Activated CD8-positive, alpha-beta T cell treated with anti-CD3 and anti-CD28 coated beads, Interleukin-2, amount 10 ng/mL, durations not matched to agents 7 days and 5 days (primary cell): ENCODE measurements around the gene PLEKHN1. TPM values are rescaled to one million over a fixed set of nuclear protein-coding genes. Genes with fewer than 3 reads are reported as not detected.
"Not testable (repeated sequence)": the region's sequence is repeated elsewhere in the genome, so short reads cannot be mapped to it uniquely, and the experiment has no call there.

Experiments used
- ATAC-seq: fragments of 150-1000 bp; cut with Tn5 transposase; one replicate; pipeline ENCODE4 v1.10.0; 2021; ENCODE audit warnings: moderate library complexity
- CTCF ChIA-PET: fragments of 350-600 bp; sonication (Branson Sonifier 250); formaldehyde crosslinking; loops from one replicate; lab custom pipeline; 2021; ENCODE audit warnings: antibody characterized with exemption; lab: Charles Lee
- POLR2A ChIA-PET: fragments of 350-600 bp; sonication (Branson Sonifier 250); formaldehyde crosslinking; loops from one replicate; lab custom pipeline; 2021; ENCODE audit warnings: antibody characterized with exemption; lab: Charles Lee
- DNase-seq: peaks from one replicate; pipeline ENCODE4 v3.0.0-alpha.2; 2020
- H3K27ac Mint-ChIP-seq: one replicate; pipeline ENCODE4 v1.8.0; 2021; ENCODE audit warnings: mild to moderate bottlenecking, mixed read lengths
- H3K27me3 Mint-ChIP-seq: one replicate; pipeline ENCODE4 v1.8.0; 2021; ENCODE audit warnings: low read depth, mixed read lengths
- H3K36me3 Mint-ChIP-seq: one replicate; pipeline ENCODE4 v1.8.0; 2021; ENCODE audit warnings: low read depth, mixed read lengths
- H3K4me1 Mint-ChIP-seq: one replicate; pipeline ENCODE4 v1.8.0; 2021; ENCODE audit warnings: low read depth, mixed read lengths
- H3K4me3 Mint-ChIP-seq: one replicate; pipeline ENCODE4 v1.8.0; 2021; ENCODE audit warnings: mild to moderate bottlenecking, mixed read lengths
- H3K9me3 Mint-ChIP-seq: one replicate; pipeline ENCODE4 v1.8.0; 2022; ENCODE audit warnings: mixed read lengths; ENCODE audit not compliant: insufficient read depth
- total RNA-seq, 2 experiments: library from RNA; stranded (reverse); gene quantifications; one replicate each; pipeline ENCODE4 v1.2.3, GENCODE V29; 2021

PLEKHN1 gene
- total RNA-seq, 2 experiments from 2014 or later: 1.7 to 2.2 TPM

DNA sequence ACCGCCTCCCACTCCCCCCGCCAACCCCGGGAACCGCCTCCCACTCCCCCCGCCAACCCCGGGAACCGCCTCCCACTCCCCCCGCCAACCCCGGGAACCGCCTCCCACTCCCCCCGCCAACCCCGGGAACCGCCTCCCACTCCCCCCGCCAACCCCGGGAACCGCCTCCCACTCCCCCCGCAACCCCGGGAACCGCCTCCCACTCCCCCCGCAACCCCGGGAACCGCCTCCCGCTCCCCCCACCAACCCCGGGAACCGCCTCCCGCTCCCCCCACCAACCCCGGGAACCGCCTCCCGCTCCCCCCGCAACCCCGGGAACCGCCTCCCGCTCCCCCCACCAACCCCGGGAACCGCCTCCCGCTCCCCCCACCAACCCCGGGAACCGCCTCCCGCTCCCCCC, 10.5 kb downstream of the PLEKHN1 start:
- not testable (repeated sequence) for DNase-seq, H3K27ac Mint-ChIP-seq, H3K9me3 Mint-ChIP-seq, H3K4me3 Mint-ChIP-seq, H3K36me3 Mint-ChIP-seq, ATAC-seq, H3K27me3 Mint-ChIP-seq
- ChIA-PET CTCF (interaction anchor here (1.0 to 1.8 kb wide), 3 partner anchors 10 to 107 kb away, joined by 4 to 5 read pairs (median 5); partner anchors contain the start of gene PLEKHN1), POLR2A (interaction anchor here (1.2 kb wide), 1 partner anchor 10 kb away, joined by 4 read pairs; the partner anchor contains the start of gene PLEKHN1)
- H3K4me1 Mint-ChIP-seq: peaks cover 13% of the 10 kb centered on the region

DNA sequence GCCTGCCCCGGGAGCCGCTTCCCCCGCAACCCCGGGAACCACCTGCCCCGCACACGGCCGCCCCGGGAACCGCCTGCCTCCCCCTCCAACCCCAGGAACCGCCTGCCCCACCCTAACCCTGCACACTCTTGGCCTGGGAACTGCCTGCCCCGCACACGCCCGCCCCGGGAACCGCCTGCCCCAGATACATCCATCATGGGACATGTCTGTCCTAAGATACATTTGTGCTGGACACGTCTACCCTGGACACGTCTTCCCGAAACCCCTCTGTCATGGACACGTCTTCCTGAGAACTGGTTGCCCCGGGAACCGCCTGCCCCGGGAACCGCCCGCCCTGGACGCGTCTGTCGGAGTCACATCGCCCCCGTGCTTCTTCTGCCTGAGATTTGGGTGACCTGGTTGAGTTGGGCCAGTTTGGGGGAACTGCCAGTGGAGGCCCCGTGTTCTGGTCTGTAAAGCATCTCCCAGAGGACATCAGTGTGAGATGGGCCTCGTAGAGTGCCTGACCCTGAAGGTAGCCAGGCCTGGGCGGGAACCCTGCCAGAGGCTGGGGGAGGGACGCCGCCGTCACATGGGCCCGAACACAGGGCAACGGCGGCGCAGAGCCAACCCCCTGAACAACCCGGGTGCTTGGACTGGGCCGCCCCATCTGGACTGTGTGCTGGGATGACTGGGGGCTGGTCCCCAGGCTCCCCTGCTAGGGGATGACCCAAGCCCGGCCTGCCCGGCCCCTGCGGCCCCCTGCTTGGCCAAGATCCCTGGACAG, 12.0 kb downstream of the PLEKHN1 start:
- H3K9me3 Mint-ChIP-seq: peaks cover 4% of the 10 kb centered on the region
- DNase-seq (no peak), ATAC-seq (no peak)
- CTCF ChIA-PET: no interaction called here
- no peak overlapping the region for H3K27ac Mint-ChIP-seq
- H3K4me1 Mint-ChIP-seq: peaks cover 13% of the 10 kb centered on the region
- peaks cover 3% of the 10 kb centered on the region for H3K36me3 Mint-ChIP-seq
- POLR2A ChIA-PET: no interaction called here
- H3K27me3 Mint-ChIP-seq: peaks cover 4% of the 10 kb centered on the region
- H3K4me3 Mint-ChIP-seq: no peak overlapping the region

DNA sequence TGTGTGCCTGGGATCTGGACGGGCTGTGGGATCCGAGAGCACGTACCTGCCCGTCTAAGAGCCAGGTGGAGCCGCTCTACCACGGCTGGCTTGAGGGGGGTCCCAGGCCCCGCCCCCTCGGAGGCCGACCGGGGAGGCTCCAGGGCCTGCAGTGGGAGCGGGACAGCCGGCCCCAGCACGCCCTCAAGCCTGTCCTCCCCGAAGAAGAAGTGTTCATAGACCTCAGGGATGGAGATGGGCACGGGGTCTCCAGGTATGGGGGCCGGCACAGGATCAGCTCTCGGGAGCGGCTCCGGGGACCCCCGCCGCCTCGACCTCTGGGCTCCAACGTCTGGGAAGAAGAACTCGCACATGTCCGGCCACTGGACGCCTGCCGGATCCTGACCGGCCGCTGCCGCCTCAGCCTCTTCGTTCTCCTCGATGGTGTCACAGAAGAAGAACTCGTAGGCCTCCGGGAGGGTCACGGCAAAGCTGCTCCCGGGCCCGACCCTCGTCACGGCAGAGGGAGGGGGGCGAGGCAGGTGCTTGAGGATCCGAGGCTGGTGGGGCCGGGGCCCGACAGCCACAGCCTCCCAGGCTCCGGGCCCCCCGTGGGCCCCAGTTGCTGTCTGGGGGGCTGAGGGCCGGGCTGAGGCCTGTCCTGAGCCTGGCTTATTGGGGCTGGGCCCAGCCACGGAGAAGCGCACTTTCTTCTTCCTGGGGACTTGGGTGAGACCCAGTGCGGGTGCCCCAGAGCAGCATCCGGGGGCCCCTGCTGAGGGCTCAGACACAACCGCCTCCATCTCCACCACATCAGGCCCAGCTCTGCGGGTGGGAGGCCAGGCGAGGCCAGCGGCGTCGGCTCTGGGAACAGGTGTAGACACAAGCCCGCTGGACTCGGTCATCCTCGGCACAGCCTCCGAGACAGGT, 12.8 kb downstream of the PLEKHN1 start:
- H3K27ac Mint-ChIP-seq: no peak overlapping the region
- H3K27me3 Mint-ChIP-seq: peaks cover 4% of the 10 kb centered on the region
- ChIA-PET POLR2A (no interaction called here), CTCF (no interaction called here)
- no peak overlapping the region for H3K4me3 Mint-ChIP-seq
- H3K9me3 Mint-ChIP-seq: peaks cover 4% of the 10 kb centered on the region
- ATAC-seq (no peak), DNase-seq (no peak)
- peaks cover 3% of the 10 kb centered on the region for H3K36me3 Mint-ChIP-seq
- H3K4me1 Mint-ChIP-seq: peaks cover 13% of the 10 kb centered on the region

DNA sequence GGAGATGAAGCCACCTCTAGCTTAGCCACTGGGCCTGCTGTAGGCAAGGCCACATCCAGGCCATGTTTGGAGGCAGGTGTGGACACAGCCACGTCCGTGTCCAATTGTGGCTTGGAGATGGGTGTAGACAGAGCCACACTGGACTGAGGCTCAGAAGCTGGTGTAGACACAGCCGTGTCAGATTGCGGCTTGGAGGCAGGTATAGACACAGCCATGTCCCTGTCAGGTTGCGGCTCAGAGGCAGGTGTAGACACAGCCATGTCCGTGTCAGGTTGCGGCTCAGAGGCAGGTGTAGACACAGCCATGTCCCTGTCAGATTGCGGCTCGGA, 13.4 kb downstream of the PLEKHN1 start:
- peaks cover 13% of the 10 kb centered on the region for H3K4me1 Mint-ChIP-seq
- peaks cover 4% of the 10 kb centered on the region for H3K9me3 Mint-ChIP-seq
- peaks cover 4% of the 10 kb centered on the region for H3K27me3 Mint-ChIP-seq
- ChIA-PET CTCF (no interaction called here), POLR2A (no interaction called here)
- no peak overlapping the region for H3K4me3 Mint-ChIP-seq
- no peak for DNase-seq
- no peak overlapping the region for H3K27ac Mint-ChIP-seq
- peaks cover 3% of the 10 kb centered on the region for H3K36me3 Mint-ChIP-seq
- ATAC-seq: no peak

DNA sequence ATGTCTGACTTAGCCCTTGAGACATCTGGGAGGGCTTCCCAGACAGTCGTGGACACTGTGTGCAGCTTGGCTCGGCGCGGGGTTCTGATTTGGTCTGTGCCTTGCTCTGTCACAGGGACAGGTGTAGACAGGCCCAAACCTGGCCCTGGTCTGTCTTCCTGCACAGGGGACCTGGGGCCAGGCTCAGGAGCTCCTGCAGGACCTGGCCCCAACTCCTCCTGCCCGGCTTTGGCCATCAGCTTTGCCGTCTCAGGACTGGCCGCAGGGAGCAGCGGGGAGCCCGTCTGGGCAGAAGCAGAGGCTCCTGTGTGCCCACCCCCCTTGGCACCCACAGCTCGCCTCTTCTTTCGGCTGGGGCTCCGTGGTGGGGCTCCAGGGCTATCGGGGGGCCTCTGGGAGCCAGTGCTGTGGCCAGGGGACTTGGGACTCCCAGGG, 13.9 kb downstream of the PLEKHN1 start:
- CTCF ChIA-PET: interaction anchor here (1.9 kb wide), 1 partner anchor 84 kb away, joined by 11 read pairs; no protein-coding TSS in a partner anchor
- POLR2A ChIA-PET: no interaction called here
- Mint-ChIP-seq H3K27ac (no peak overlapping the region), H3K9me3 (peaks cover 4% of the 10 kb centered on the region), H3K4me3 (no peak overlapping the region), H3K27me3 (peaks cover 5% of the 10 kb centered on the region), H3K36me3 (peaks cover 3% of the 10 kb centered on the region), H3K4me1 (peaks cover 13% of the 10 kb centered on the region)
- no peak for ATAC-seq
- DNase-seq: no peak

DNA sequence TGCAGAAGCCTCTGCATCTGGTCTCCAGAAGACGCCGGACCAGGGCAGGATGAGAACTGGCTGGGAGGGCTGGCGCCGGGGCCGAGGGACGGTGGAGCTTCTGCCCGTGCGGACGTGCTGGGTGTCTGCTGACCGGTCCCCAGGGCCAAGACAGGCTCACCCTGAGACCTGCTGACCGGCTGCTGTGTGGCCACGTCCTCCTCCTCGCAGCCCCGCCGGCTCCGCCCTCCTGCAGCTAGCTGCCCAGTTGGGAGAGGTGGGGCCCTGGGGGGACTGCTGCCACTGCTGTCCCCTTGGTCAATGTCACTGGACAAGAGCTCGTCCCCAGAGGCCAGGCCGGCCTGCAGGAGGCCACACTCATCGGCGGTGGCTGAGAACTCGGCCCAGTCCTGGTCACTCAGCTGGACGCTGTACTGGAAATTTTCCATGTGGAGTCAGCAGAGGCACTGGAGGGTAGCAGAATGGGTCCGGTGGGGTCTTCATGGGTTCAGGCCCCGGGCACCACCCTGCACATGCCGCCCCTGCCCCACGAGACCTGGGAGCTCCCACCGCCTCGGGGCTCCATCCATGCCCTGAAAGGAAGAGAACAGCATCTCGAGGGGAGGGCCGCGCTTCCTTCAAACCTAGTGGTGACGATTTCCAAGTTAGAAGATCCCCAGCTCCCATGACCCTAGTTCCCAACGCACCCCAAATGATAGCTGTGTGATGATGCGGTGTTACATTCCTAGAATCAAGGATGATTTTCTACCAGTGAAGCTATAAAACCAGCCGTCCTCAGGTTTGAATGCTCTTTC, 14.5 kb downstream of the PLEKHN1 start:
- Mint-ChIP-seq H3K36me3 (peaks cover 3% of the 10 kb centered on the region), H3K27me3 (peaks cover 8% of the 10 kb centered on the region)

DNA sequence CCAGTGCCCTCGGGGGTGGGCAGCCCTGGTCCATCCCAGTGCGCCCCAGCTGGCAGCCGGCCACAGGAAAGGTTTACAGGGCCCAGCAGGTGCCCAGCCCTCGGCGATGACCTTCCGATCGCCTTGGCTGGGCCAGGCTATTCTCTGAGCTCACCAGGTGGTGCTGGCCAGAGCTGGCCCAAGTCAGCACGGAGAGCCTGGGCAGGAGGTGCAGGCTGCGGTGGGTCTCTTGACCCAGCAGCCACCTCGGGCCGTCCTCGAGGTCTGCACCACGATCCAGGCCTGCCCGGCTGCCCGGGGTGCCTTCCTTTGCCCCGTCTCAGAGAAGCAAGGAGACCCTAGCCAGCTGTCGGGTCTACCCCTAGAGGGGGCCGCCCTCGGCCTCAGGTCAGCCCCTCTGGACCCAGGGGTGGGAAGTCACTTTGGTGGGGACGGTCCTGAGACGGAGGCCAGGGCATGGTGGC, 15.2 kb downstream of the PLEKHN1 start:
- Mint-ChIP-seq H3K4me1 (peaks cover 5% of the 10 kb centered on the region), H3K27me3 (peaks cover 10% of the 10 kb centered on the region), H3K36me3 (peaks cover 3% of the 10 kb centered on the region), H3K9me3 (peaks cover 4% of the 10 kb centered on the region), H3K4me3 (no peak overlapping the region), H3K27ac (no peak overlapping the region)
- POLR2A ChIA-PET: no interaction called here
- ATAC-seq: no peak
- DNase-seq: no peak
- CTCF ChIA-PET: interaction anchor here (0.8 to 1.9 kb wide), 3 partner anchors 12 to 83 kb away, joined by 3 to 11 read pairs (median 3); no protein-coding TSS in a partner anchor

More for the DNA sequence above, 14.5 kb downstream of the PLEKHN1 start:
- ATAC-seq (no peak), DNase-seq (no peak)
- Mint-ChIP-seq H3K27ac (no peak overlapping the region), H3K4me3 (no peak overlapping the region), H3K9me3 (peaks cover 4% of the 10 kb centered on the region), H3K4me1 (peaks cover 10% of the 10 kb centered on the region)
- CTCF ChIA-PET: interaction anchor here (0.8 to 1.9 kb wide), 3 partner anchors 13 to 83 kb away, joined by 3 to 11 read pairs (median 3); no protein-coding TSS in a partner anchor
- POLR2A ChIA-PET: no interaction called here

DNA sequence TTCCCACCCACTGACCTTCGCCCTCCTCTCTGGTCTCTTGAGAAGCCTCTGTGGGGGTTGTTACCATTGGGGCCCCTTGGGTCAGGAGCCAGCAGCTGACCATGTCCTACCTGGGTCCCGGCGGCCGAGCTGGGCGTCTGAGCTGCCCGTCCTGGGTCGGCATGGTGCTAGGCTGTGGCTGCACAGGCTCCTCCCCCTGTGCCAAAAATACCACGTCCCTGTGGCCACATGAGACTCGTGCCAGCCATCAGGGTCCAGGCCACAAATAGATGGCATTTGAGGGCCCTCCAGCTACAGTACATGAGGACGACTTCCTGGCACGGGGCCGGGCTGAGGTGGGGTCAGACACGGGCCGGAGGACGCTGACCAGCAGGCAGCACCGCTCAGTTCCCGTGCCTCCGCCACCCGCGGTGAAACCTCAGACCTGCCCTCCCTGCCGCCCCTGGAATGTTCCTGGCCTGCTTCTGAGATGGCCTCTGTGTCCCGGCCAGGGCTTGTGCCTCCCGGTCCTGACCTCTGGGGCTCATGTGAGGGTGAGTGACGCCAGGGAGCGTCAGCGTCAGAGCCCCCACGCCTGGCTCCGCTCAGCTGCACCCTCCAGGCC, 15.8 kb downstream of the PLEKHN1 start, which contains the start of gene PERM1:
Gene PERM1 (minus strand): TSS at position 139 of the 604 bp plus-strand sequence. CDS start 1,064 bp downstream, outside the sequence.
- Mint-ChIP-seq H3K4me1 (peaks cover 5% of the 10 kb centered on the region), H3K4me3 (no peak within 1 kb of the TSS), H3K27me3 (peaks cover 12% of the 10 kb centered on the region), H3K27ac (no peak within 1 kb of the TSS), H3K36me3 (peaks cover 3% of the 10 kb centered on the region), H3K9me3 (peaks cover 4% of the 10 kb centered on the region)
- ChIA-PET CTCF (interaction anchor here (1.9 to 4.1 kb wide), 3 partner anchors 12 to 82 kb away, joined by 11 to 37 read pairs (median 28); no protein-coding TSS in a partner anchor), POLR2A (no interaction called here)
- DNase-seq (no peak), ATAC-seq (no peak)

DNA sequence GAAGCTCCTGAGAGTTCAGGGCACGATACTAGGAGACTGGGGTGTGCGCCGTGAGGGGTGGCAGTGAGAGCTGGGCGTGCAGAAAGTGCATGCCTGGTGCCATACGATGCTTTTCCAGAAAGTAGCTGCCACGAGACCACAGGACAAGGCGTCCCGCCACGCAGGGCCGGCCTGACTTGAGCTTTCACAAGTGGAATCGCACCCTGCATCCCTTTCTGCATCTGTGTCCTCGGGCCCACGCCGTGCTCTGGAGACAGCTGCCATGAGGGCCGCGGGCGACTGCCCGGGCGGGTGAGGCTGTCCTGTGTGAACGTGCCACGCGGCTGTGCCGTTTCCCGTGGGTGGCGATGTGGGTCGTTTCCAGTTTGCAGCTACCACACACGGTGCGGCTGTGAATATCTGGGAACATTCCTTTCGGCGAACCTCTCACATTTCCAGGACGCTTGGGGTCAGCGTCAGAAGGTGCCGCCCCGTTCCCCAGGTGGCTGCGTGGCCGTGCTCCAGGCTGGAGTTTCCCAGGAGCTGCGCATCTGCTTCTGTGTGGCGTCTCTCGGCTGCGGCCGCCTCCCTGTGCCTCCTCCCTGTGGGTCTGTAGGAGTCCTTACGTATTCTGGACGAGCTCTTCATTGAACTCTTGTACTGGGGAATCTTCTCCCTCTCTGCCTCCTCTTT, 16.6 kb downstream of the PLEKHN1 start:
- H3K27me3 Mint-ChIP-seq: peaks cover 14% of the 10 kb centered on the region
- DNase-seq (no peak), ATAC-seq (no peak)
- H3K4me1 Mint-ChIP-seq: peaks cover 5% of the 10 kb centered on the region
- H3K27ac Mint-ChIP-seq: no peak overlapping the region
- ChIA-PET POLR2A (no interaction called here), CTCF (interaction anchor here (0.9 to 4.1 kb wide), 10 partner anchors 11 to 309 kb away, joined by 4 to 37 read pairs (median 8); partner anchors contain the start of genes HES4 and PLEKHN1)
- H3K36me3 Mint-ChIP-seq: peaks cover 3% of the 10 kb centered on the region
- peaks cover 4% of the 10 kb centered on the region for H3K9me3 Mint-ChIP-seq
- H3K4me3 Mint-ChIP-seq: no peak overlapping the region

DNA sequence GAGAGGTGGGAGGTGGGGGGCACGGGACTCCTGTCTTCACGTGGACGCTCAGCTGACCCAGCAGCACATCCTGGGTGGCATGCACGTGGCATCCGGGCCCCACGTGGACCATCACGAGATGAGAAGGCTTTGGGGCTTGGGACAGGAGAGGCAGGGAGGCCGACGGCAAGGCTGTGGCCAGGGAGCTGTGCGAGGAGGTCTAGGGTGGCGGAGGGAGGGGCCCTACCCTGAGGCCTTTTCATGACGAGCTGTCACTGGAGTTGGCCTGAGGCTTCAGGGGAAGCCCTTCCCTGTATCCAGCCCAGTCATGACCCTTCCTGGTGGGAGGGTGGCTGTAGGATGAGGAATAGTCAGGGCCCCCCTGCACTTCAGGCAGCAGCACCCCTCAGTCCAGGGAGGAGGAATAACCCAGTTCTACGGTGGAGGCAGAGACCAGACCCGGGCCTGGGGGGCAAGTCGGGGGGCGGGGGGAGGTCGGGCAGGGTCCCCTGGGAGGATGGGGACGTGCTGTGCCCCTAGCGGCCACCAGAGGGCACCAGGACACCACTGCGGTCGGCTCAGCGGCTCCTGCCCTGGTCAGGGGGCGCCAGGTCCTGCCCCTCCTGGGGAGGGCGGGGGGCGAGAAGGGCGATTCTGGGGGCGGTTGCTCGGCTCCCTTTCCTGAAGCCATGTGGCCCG, 17.7 kb downstream of the PLEKHN1 start:
- no peaks in the 10 kb centered on the region for H3K36me3 Mint-ChIP-seq
- H3K27me3 Mint-ChIP-seq: peaks cover 23% of the 10 kb centered on the region
- DNase-seq (peak; percentile 68), ATAC-seq (peak; percentile 80)
- H3K9me3 Mint-ChIP-seq: no peaks in the 10 kb centered on the region
- H3K4me3 Mint-ChIP-seq: no peak overlapping the region
- ChIA-PET CTCF (interaction anchor here (0.5 to 4.1 kb wide), 22 partner anchors 8 to 308 kb away, joined by 3 to 37 read pairs (median 4); partner anchors contain the start of genes HES4, ISG15 and PLEKHN1), POLR2A (no interaction called here)
- no peaks in the 10 kb centered on the region for H3K4me1 Mint-ChIP-seq
- H3K27ac Mint-ChIP-seq: no peak overlapping the region
